Thymus (tissue), 11 donors: ENCODE measurements around the gene FOXJ3. TPM values are rescaled to one million over a fixed set of nuclear protein-coding genes. Genes with fewer than 3 reads are reported as not detected.
A peak's percentile ranks its signal among the peaks of the same experiment; 100 is the strongest.

ENCODE experiments used
- DNase-seq, 9 donors: peaks; one replicate each; pipeline ENCODE4 v3.0.0-alpha.2; 2013; ENCODE audit warnings: low spot score in 9 of 9, low read depth in 6 of 9, missing footprints in 1 of 9
- H3K27ac ChIP-seq, 2 donors: one replicate each; pipeline ENCODE4 v1.5.1; 2013; ENCODE audit warnings: control low read depth in 1 of 2, low read depth in 1 of 2, low read length in 1 of 2, mild to moderate bottlenecking in 1 of 2, moderate library complexity in 1 of 2
- H3K27me3 ChIP-seq, 2 donors: one replicate each; pipeline ENCODE4 v1.5.1; 2013; ENCODE audit warnings: low read length in 1 of 2; ENCODE audit not compliant: control insufficient read depth in 2 of 2, insufficient read depth in 1 of 2
- H3K36me3 ChIP-seq, 2 donors: one replicate each; pipeline ENCODE4 v1.5.1; 2013; ENCODE audit warnings: low read length in 1 of 2, mild to moderate bottlenecking in 1 of 2, moderate library complexity in 1 of 2; ENCODE audit not compliant: control insufficient read depth in 2 of 2, insufficient read depth in 2 of 2
- H3K4me1 ChIP-seq, 2 donors: one replicate each; pipeline ENCODE4 v1.5.1; 2013; ENCODE audit warnings: low read length in 2 of 2; ENCODE audit not compliant: control insufficient read depth in 2 of 2, insufficient read depth in 2 of 2
- H3K4me3 ChIP-seq, 2 donors: one replicate each; pipeline ENCODE4 v1.5.1; 2013; ENCODE audit warnings: low read length in 2 of 2, control low read depth in 1 of 2, mild to moderate bottlenecking in 1 of 2
- H3K9me3 ChIP-seq, 2 donors: one replicate each; pipeline ENCODE4 v1.5.1; 2013; ENCODE audit warnings: low read length in 1 of 2, mild to moderate bottlenecking in 1 of 2; ENCODE audit not compliant: control insufficient read depth in 2 of 2, insufficient read depth in 1 of 2
- WGBS: extraction: QIAGEN DNeasy Blood & Tissue Kit; methylation state at CpG from one replicate; pipeline ENCODE4 v1.1.7; 2013; 5-methylcytosine and 5-hydroxymethylcytosine counted together
- polyA plus RNA-seq: library from polyadenylated mRNA; stranded (reverse); fragments of 200-250 nt; gene quantifications from one replicate; pipeline ENCODE4 v1.2.3, GENCODE V29; 2013
- total RNA-seq: library from RNA; stranded (reverse); fragments of 120-200 nt; gene quantifications from one replicate; pipeline ENCODE4 v1.2.4, GENCODE V29; 2013
- donor health status: healthy.

The FOXJ3 gene
- total and polyA plus RNA-seq, 2 donors: 19.7 to 20.8 TPM

- no peak overlapping the region for H3K4me3 ChIP-seq
- H3K27me3 ChIP-seq: no peaks in the 10 kb centered on the region
- WGBS: 52% methylated on average over 4 of the region's 4 CpGs
- no peaks in the 10 kb centered on the region for H3K9me3 ChIP-seq
- peaks cover 5% of the 10 kb centered on the region in 2 donors for H3K4me1 ChIP-seq
- no peaks in the 10 kb centered on the region for H3K36me3 ChIP-seq
- DNase-seq: peak in 1 of 9 donors; percentile 27
- peak overlapping the region in 1 of 2 donors; percentile 38 for H3K27ac ChIP-seq
Observed at GRCh38 chr1:42319128-42319851, 15.7 kb downstream of the FOXJ3 start.

- H3K27ac ChIP-seq: no peak overlapping the region
- no peaks in the 10 kb centered on the region for H3K9me3 ChIP-seq
- no peaks in the 10 kb centered on the region for H3K36me3 ChIP-seq
- H3K4me3 ChIP-seq: no peak overlapping the region
- peaks cover 5% of the 10 kb centered on the region in 2 donors for H3K4me1 ChIP-seq
- 93% methylated on average over 4 of the region's 4 CpGs for WGBS
- H3K27me3 ChIP-seq: no peaks in the 10 kb centered on the region
- no peak for DNase-seq
Observed at GRCh38 chr1:42318601-42319000, 16.4 kb downstream of the FOXJ3 start.

GRCh38 chr1:42317308-42317707 is 17.7 kb downstream of the FOXJ3 start:
- DNase-seq: no peak
- Histone ChIP-seq H3K36me3 (no peaks in the 10 kb centered on the region), H3K27me3 (no peaks in the 10 kb centered on the region), H3K27ac (no peak overlapping the region), H3K4me3 (no peak overlapping the region), H3K4me1 (peaks cover 5 to 9% of the 10 kb centered on the region in 2 donors), H3K9me3 (no peaks in the 10 kb centered on the region)
- WGBS: 79% methylated on average over 1 of the region's 1 CpG

DNA sequence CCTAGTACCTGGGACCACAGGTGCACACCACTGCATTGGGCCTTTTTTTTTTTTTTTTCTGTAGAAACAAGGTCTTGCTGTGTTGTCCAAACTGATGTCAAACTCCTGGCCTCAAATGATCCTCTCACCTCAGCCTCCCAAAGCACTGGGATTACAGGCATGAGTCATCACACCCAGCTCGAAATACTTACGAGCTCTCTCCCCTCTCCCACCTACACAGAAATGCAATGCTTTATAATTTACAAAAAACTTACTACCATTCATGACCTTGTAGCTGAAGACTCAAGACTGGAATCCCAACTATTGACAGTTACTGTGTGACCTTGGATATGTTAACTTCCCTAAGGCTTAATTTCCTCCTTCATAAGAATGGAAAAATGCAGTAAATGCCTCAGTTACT is 18.7 kb downstream of the FOXJ3 start:
- Histone ChIP-seq H3K27ac (no peak overlapping the region), H3K9me3 (no peaks in the 10 kb centered on the region), H3K36me3 (no peaks in the 10 kb centered on the region), H3K4me1 (peaks cover 5 to 9% of the 10 kb centered on the region in 2 donors), H3K27me3 (no peaks in the 10 kb centered on the region), H3K4me3 (no peak overlapping the region)
- no peak for DNase-seq
- WGBS: 92% methylated on average over 2 of the region's 2 CpGs

DNA sequence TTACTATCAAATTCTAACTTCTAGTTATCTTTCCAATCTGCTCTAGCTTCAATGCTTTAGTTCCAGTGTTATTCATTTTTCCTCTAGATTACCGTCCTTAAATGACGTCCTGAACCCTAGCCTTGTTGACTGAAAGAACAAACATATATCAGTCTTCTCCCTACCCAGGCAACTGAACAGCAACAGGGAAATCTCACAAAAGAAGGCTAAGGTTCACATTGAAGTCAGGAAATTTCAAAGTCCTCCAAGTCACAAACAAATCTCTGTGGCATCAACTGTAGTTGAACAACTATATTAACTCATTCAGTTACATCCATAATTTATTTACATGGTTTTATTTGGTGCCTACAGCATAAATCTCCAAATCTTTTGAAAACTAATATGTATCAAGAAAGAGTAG is 19.5 kb downstream of the FOXJ3 start:
- H3K27ac ChIP-seq: no peak overlapping the region
- no peak overlapping the region for H3K4me3 ChIP-seq
- H3K4me1 ChIP-seq: peaks cover 5 to 9% of the 10 kb centered on the region in 2 donors
- no peaks in the 10 kb centered on the region for H3K27me3 ChIP-seq
- WGBS: 98% methylated on average over 2 of the region's 2 CpGs
- no peaks in the 10 kb centered on the region for H3K9me3 ChIP-seq
- DNase-seq: no peak
- no peaks in the 10 kb centered on the region for H3K36me3 ChIP-seq

GRCh38 chr1:42313970-42314369 is 21.1 kb downstream of the FOXJ3 start:
- no peak for DNase-seq
- Histone ChIP-seq H3K4me1 (peaks cover 0 to 4% of the 10 kb centered on the region in 2 donors), H3K27me3 (no peaks in the 10 kb centered on the region), H3K36me3 (peaks cover 0 to 3% of the 10 kb centered on the region in 2 donors), H3K9me3 (no peaks in the 10 kb centered on the region), H3K4me3 (no peak overlapping the region), H3K27ac (no peak overlapping the region)
- 98% methylated on average over 3 of the region's 3 CpGs for whole genome bisulfite sequencing

GRCh38 chr1:42312576-42313212 is 22.3 kb downstream of the FOXJ3 start:
- DNase-seq: no peak
- Histone ChIP-seq H3K27ac (no peak overlapping the region), H3K4me3 (no peak overlapping the region), H3K36me3 (peaks cover 0 to 3% of the 10 kb centered on the region in 2 donors), H3K4me1 (peaks cover 0 to 4% of the 10 kb centered on the region in 2 donors), H3K27me3 (no peaks in the 10 kb centered on the region), H3K9me3 (no peaks in the 10 kb centered on the region)
- 64% methylated on average over 7 of the region's 7 CpGs for WGBS

DNA sequence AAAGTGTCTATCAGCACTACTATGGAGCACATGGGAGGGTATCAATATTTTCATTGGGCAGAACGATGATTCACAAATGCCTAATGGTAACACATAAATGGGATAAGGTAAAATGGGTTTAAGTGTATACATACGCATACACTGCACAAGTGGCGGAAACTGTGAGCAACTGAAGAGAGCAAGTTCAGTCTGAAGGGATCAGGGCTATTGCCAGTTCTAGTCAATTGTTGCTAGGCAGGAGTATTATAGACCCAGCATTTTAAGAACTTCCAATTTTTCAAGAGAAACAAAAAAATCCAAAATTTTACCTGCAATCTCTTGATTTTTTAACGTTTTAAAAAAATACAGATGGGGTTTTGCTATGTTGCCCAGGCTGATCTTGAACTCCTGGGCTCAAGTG is 23.1 kb downstream of the FOXJ3 start:
- peaks cover 0 to 4% of the 10 kb centered on the region in 2 donors for H3K4me1 ChIP-seq

GRCh38 chr1:42311138-42311537 is 23.9 kb downstream of the FOXJ3 start:
- no peak for DNase-seq
- Histone ChIP-seq H3K4me1 (peaks cover 0 to 4% of the 10 kb centered on the region in 2 donors), H3K9me3 (no peaks in the 10 kb centered on the region), H3K27ac (no peak overlapping the region), H3K27me3 (no peaks in the 10 kb centered on the region), H3K36me3 (peaks cover 0 to 6% of the 10 kb centered on the region in 2 donors), H3K4me3 (no peak overlapping the region)
- WGBS: 48% methylated on average over 1 of the region's 1 CpG

More for the DNA sequence above, 23.1 kb downstream of the FOXJ3 start:
- H3K27me3 ChIP-seq: no peaks in the 10 kb centered on the region
- H3K27ac ChIP-seq: no peak overlapping the region
- H3K36me3 ChIP-seq: peaks cover 0 to 3% of the 10 kb centered on the region in 2 donors
- WGBS: 96% methylated on average over 4 of the region's 4 CpGs
- no peaks in the 10 kb centered on the region for H3K9me3 ChIP-seq
- H3K4me3 ChIP-seq: no peak overlapping the region
- no peak for DNase-seq
